Esophagus muscularis mucosa (tissue), 4 donors: ENCODE results near the gene F11. TPM values are rescaled to one million over a fixed set of nuclear protein-coding genes. Genes with fewer than 3 reads are reported as not detected.

Experiments used
- DNase-seq: peaks from one replicate; pipeline ENCODE4 v3.0.0-alpha.2; 2017; ENCODE audit errors: extremely low spot score
- H3K27ac ChIP-seq, 4 donors: fragments of 200-600 bp; sonication (generic); replicated peaks in 1 of 4; 1 replicate in 3 of 4; 2 replicates in 1 of 4; pipeline ENCODE4 v1.5.1; 2016 to 2019; ENCODE audit warnings: mild to moderate bottlenecking in 1 of 4
- H3K27me3 ChIP-seq, 4 donors: fragments of 200-600 bp; sonication (generic); one replicate each; pipeline versions ENCODE4 v1.5.1 to v1.6.0; 2016 to 2019
- H3K36me3 ChIP-seq, 4 donors: fragments of 200-600 bp; sonication (generic); one replicate each; pipeline ENCODE4 v1.5.1; 2016 to 2019
- H3K4me1 ChIP-seq, 4 donors: fragments of 200-600 bp; sonication (generic); one replicate each; pipeline ENCODE4 v1.5.1; 2016 to 2019
- H3K4me3 ChIP-seq, 4 donors: fragments of 200-600 bp; sonication (generic); 1 replicate in 2 of 4; 2 replicates in 2 of 4; pipeline ENCODE4 v1.5.1; 2016 to 2019; ENCODE audit warnings: mild to moderate bottlenecking in 4 of 4, moderate library complexity in 1 of 4
- H3K9me3 ChIP-seq, 4 donors: fragments of 200-600 bp; sonication (generic); 1 replicate in 3 of 4; 2 replicates in 1 of 4; pipeline ENCODE4 v1.5.1; 2016 to 2019
- CTCF ChIP-seq, 3 experiments: fragments of 200-600 bp in 2 of 3; fragments of 450-650 bp in 1 of 3; sonication (generic) in 2 of 3; IDR thresholded peaks; one replicate each; pipeline ENCODE4 v1.5.1; 2017 to 2019; ENCODE audit warnings: antibody characterized with exemption in 3 of 3, mild to moderate bottlenecking in 2 of 3, moderate library complexity in 1 of 3
- EP300 ChIP-seq: sonication (generic); formaldehyde crosslinking; IDR thresholded peaks from one replicate; pipeline ENCODE4 v1.6.1; 2017; ENCODE audit warnings: antibody characterized with exemption
- POLR2A ChIP-seq: fragments of 450-650 bp; IDR thresholded peaks from one replicate; pipeline ENCODE4 v1.6.1; 2017; ENCODE audit warnings: antibody characterized with exemption, moderate library complexity, mild to moderate bottlenecking, low read depth
- POLR2AphosphoS5 ChIP-seq, 2 donors: sonication (generic); formaldehyde crosslinking; IDR thresholded peaks; one replicate each; pipeline ENCODE4 v1.6.1; 2017; ENCODE audit warnings: antibody characterized with exemption in 2 of 2
- WGBS: methylation state at CpG from one replicate; pipeline ENCODE4 v1.1.5; 2018; 5-methylcytosine and 5-hydroxymethylcytosine counted together
- intact Hi-C: fragments of 100-400 bp; cut with DNase I; formaldehyde crosslinking; loops from one replicate; pipeline ENCODE4 v1.15.1; 2023
- total RNA-seq, 4 donors: library from RNA; depleted of rRNA; stranded (reverse); fragments of >200 nt; gene quantifications; one replicate each; pipeline versions ENCODE4 v1.1.0 to v1.2.1, GENCODE V29; 2016

Gene F11
- total RNA-seq, 4 donors from 2014 or later = not detected

DNA sequence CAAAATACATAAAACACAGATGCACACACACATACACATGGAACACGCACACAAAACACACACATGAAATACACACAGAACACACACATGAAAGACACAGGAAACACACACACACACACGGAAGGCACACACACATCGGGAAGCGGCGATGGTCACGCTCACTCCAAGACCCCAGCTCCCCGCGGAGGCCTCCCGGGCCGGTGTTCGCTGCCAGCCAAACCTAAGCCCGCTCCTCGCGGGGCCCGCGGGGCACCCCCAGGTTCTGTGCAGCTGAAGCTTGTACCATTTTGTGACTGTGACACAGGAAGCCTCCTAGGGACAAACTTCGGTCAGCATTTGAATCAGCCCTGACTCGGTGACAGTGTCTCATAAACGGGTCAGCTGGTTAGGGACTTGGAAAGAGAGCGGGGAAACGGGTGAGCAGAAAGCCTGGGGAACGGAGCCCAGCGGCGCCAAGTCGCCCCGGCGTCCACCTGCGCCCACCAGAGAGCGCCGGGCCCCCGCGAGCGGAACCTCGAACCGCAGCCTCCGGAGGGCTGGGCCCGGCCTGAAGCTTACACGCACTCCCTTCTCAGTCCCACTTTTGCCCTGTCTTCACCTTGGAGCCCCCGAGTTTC, 32.1 kb downstream of the F11 start:
- Histone ChIP-seq H3K4me3 (no peak overlapping the region), H3K4me1 (peaks cover 0 to 5% (median 0%) of the 10 kb centered on the region in 4 donors), H3K36me3 (no peaks in the 10 kb centered on the region), H3K9me3 (no peaks in the 10 kb centered on the region), H3K27ac (no peak overlapping the region), H3K27me3 (peaks cover 0 to 23% (median 1%) of the 10 kb centered on the region in 4 donors)
- WGBS = 50% methylated on average over 27 of the region's 39 CpGs
- TF ChIP-seq EP300 (no peak), POLR2A (no peak), CTCF (IDR thresholded peaks at IDR 0.05) (no peak), POLR2AphosphoS5 (IDR thresholded peaks at IDR 0.05) (no peak)
- DNase-seq = no peak
- intact Hi-C loops = no loop called here

DNA sequence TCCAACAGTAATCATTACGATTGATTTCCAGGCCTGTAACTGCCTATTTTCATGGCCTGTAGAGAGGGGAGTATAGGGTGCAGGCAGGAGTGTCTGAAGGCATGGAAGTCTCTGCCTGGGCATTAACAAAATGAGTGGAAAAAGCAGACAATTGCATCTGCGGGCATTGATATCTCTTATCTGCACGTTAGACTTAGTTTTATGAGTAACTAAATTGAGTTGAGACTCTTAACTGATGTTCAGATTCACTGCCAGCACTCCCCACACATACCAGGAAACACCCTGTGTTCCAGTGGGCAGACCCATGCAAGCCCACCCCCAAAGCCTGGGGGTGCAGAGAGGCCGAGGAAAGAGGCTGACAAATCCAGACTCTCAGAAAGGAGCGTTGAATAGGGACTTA, 33.3 kb downstream of the F11 start:
- WGBS = 87% methylated on average over 5 of the region's 5 CpGs
- H3K27me3 ChIP-seq = peaks cover 0 to 23% (median 1%) of the 10 kb centered on the region in 4 donors
- TF ChIP-seq CTCF (IDR thresholded peaks at IDR 0.05) = no peak
- no peak for TF ChIP-seq POLR2A
- TF ChIP-seq POLR2AphosphoS5 (IDR thresholded peaks at IDR 0.05) = no peak
- no peak for TF ChIP-seq EP300

GRCh38 chr4:186300659-186301390, 34.8 kb downstream of the F11 start:
- Histone ChIP-seq H3K27me3 (peaks cover 0 to 23% (median 1%) of the 10 kb centered on the region in 4 donors), H3K4me3 (no peak overlapping the region), H3K4me1 (peaks cover 0 to 10% (median 4%) of the 10 kb centered on the region in 4 donors), H3K9me3 (no peaks in the 10 kb centered on the region), H3K36me3 (no peaks in the 10 kb centered on the region), H3K27ac (no peak overlapping the region)
- WGBS = 89% methylated on average over 6 of the region's 6 CpGs
- TF ChIP-seq POLR2AphosphoS5 (IDR thresholded peaks at IDR 0.05) = no peak
- TF ChIP-seq CTCF (IDR thresholded peaks at IDR 0.05) = no peak
- no peak for TF ChIP-seq EP300
- no peak for TF ChIP-seq POLR2A
- intact Hi-C loops = no loop called here
- DNase-seq = no peak

More for the DNA sequence above, 33.3 kb downstream of the F11 start:
- Histone ChIP-seq H3K27ac (no peak overlapping the region), H3K36me3 (no peaks in the 10 kb centered on the region), H3K4me1 (peaks cover 0 to 5% (median 0%) of the 10 kb centered on the region in 4 donors), H3K9me3 (no peaks in the 10 kb centered on the region), H3K4me3 (no peak overlapping the region)
- intact Hi-C loops = no loop called here
- DNase-seq = no peak

GRCh38 chr4:186304216-186304615, 38.2 kb downstream of the F11 start:
- peaks cover 0 to 10% (median 9%) of the 10 kb centered on the region in 4 donors for H3K4me1 ChIP-seq
- 66% methylated on average over 5 of the region's 5 CpGs for WGBS

More at GRCh38 chr4:186304216-186304615, 38.2 kb downstream of the F11 start:
- intact Hi-C loops = no loop called here
- Histone ChIP-seq H3K4me3 (no peak overlapping the region), H3K36me3 (no peaks in the 10 kb centered on the region), H3K27ac (no peak overlapping the region), H3K9me3 (no peaks in the 10 kb centered on the region), H3K27me3 (peaks cover 0 to 5% (median 0%) of the 10 kb centered on the region in 4 donors)
- no peak for DNase-seq
- no peak for TF ChIP-seq POLR2A
- TF ChIP-seq EP300 = no peak
- TF ChIP-seq POLR2AphosphoS5 (IDR thresholded peaks at IDR 0.05) = no peak
- TF ChIP-seq CTCF (IDR thresholded peaks at IDR 0.05) = no peak
